ENCODE measurements around the gene CTSZ. TPM values are rescaled to one million over a fixed set of nuclear protein-coding genes. Genes with fewer than 3 reads are reported as not detected.

The CTSZ gene
- total RNA-seq, 3 donors from 2014 or later: 135 to 238 (median 181) TPM

DNA sequence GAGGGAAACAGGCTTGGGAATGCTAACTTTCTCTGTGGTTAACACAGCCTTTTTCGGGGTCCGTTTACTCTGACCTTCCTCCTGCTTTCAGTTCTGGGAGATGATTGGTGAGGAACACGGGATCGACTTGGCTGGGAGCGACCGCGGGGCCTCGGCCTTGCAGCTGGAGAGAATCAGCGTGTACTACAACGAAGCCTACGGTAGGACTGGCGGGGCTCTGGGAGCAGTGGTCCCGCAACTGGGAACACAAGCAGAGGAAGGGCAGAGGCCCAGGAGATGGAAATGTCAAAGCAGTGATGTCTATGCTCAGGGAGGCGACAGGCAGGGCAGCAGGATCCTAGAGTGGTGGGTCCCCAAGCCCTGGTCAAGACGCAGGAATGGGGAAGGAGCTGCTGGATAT, 15.7 kb upstream of the CTSZ start:
- no peak overlapping the region for H3K4me3 ChIP-seq
- no peak overlapping the region for H3K27ac ChIP-seq
- H3K27me3 ChIP-seq: no peaks in the 10 kb centered on the region
- DNase-seq (ENCODE audit: low spot score in 2 of 2): no peak
- no peaks in the 10 kb centered on the region for H3K4me1 ChIP-seq
- no peak for TF ChIP-seq POLR2A (IDR thresholded peaks at IDR 0.05)
- no peak for TF ChIP-seq POLR2AphosphoS5 (IDR thresholded peaks at IDR 0.05)
- TF ChIP-seq, protein P1, sequence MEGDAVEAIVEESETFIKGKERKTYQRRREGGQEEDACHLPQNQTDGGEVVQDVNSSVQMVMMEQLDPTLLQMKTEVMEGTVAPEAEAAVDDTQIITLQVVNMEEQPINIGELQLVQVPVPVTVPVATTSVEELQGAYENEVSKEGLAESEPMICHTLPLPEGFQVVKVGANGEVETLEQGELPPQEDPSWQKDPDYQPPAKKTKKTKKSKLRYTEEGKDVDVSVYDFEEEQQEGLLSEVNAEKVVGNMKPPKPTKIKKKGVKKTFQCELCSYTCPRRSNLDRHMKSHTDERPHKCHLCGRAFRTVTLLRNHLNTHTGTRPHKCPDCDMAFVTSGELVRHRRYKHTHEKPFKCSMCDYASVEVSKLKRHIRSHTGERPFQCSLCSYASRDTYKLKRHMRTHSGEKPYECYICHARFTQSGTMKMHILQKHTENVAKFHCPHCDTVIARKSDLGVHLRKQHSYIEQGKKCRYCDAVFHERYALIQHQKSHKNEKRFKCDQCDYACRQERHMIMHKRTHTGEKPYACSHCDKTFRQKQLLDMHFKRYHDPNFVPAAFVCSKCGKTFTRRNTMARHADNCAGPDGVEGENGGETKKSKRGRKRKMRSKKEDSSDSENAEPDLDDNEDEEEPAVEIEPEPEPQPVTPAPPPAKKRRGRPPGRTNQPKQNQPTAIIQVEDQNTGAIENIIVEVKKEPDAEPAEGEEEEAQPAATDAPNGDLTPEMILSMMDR (IDR thresholded peaks at IDR 0.05): no peak
- no peaks in the 10 kb centered on the region for H3K9me3 ChIP-seq
- H3K36me3 ChIP-seq: no peaks in the 10 kb centered on the region
- intact Hi-C loops (cut with DNase I; ENCODE audit: low total_unique reads): no loop called here

DNA sequence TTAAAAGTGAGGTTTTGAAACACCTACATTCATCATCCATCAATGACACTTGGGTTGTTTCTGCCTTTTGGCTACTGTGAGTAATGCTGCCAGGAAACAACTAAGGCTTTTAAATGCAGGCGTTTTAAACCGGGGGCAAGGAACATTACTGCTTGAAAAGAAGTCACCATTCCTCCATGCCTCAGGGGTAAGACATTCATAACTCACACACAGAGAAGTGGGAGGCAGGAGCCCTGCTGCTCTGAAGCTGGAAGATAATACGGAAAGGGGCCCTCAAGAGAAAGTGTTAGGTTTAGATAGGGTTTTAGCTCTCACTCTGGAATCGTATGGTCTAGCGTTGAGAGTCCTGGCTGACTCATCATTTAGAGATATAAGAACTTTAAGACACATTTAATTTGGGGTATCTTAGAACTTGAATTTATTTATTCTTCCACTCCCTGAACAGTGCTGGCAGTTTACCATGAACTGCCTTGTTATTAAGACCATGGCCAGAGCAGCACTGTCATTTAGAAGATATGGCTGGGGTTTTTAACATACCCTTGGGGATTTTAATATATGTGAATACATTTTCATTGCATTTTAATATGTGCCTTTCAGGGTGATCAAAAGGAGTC, 14.0 kb upstream of the CTSZ start:
- TF ChIP-seq, protein P1 (IDR thresholded peaks at IDR 0.05): no peak
- TF ChIP-seq POLR2A (IDR thresholded peaks at IDR 0.05): no peak
- no peak for TF ChIP-seq POLR2AphosphoS5 (IDR thresholded peaks at IDR 0.05)
- peak overlapping the region in 1 of 2 donors; percentile 10 for H3K27ac ChIP-seq
- H3K36me3 ChIP-seq: no peaks in the 10 kb centered on the region
- no peaks in the 10 kb centered on the region for H3K27me3 ChIP-seq
- H3K4me3 ChIP-seq: no peak overlapping the region
- DNase-seq (ENCODE audit: low spot score in 2 of 2): no peak
- intact Hi-C loops (cut with DNase I; ENCODE audit: low total_unique reads): no loop called here
- no peaks in the 10 kb centered on the region for H3K4me1 ChIP-seq
- no peaks in the 10 kb centered on the region for H3K9me3 ChIP-seq

DNA sequence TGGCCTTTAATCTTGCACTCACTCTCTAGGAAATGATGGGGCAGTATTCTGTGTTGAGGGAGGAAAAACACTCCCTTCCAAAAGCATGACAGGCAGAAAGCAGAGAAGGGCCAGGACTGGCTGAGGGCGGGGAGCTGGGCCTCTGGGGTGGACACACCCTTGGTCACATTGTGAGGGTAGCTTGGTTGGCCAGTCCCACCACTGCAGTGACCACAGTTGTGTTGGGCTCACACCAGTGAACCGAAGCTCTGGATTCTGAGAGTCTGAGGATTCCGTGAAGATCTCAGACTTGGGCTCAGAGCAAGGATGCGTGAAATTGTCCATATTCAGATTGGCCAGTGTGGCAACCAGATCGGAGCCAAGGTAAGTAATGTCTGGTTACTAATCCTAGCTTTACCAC, 12.2 kb upstream of the CTSZ start, which contains the start of gene TUBB1:
Gene TUBB1, plus strand, starts transcription at position 213 of the 400 bp plus-strand sequence. Its CDS starts 94 bp downstream, at position 307.
- TF ChIP-seq, protein P1 (IDR thresholded peaks at IDR 0.05): no peak
- no peak for TF ChIP-seq POLR2AphosphoS5 (IDR thresholded peaks at IDR 0.05)
- TF ChIP-seq POLR2A (IDR thresholded peaks at IDR 0.05): no peak
- DNase-seq (ENCODE audit: low spot score in 2 of 2): no peak
- intact Hi-C loops (cut with DNase I; ENCODE audit: low total_unique reads): no loop called here
- no peak within 1 kb of the TSS for H3K4me3 ChIP-seq
- no peaks in the 10 kb centered on the region for H3K36me3 ChIP-seq
- H3K4me1 ChIP-seq: no peaks in the 10 kb centered on the region
- H3K27ac ChIP-seq: no peak within 1 kb of the TSS
- no peaks in the 10 kb centered on the region for H3K9me3 ChIP-seq
- H3K27me3 ChIP-seq: no peaks in the 10 kb centered on the region

DNA sequence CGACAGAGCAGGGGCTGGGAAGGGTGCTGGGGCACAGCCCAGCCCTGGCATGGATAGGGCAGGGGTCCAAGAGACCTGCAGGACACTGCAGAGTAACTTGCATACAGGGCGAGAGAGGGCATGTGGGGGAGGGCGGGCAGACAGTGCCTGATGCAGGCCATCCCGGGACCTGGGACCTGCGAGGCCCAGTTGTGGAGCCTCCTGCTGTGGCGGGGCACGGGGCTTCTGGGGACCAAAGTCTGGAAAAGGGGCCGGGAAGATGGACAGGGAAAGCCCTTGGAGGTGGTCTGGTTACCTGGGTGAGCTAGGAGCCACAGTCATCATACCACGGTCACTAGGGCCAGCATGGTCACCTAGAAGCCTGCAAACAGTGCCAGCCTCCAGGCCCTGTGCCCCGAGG, 11.8 kb upstream of the CTSZ start:
- TF ChIP-seq, protein P1 (IDR thresholded peaks at IDR 0.05): no peak
- Histone ChIP-seq H3K9me3 (no peaks in the 10 kb centered on the region), H3K27ac (no peak overlapping the region), H3K4me1 (no peaks in the 10 kb centered on the region), H3K36me3 (no peaks in the 10 kb centered on the region), H3K27me3 (no peaks in the 10 kb centered on the region), H3K4me3 (no peak overlapping the region)
- DNase-seq (ENCODE audit: low spot score in 2 of 2): no peak
- intact Hi-C loops (cut with DNase I; ENCODE audit: low total_unique reads): no loop called here

DNA sequence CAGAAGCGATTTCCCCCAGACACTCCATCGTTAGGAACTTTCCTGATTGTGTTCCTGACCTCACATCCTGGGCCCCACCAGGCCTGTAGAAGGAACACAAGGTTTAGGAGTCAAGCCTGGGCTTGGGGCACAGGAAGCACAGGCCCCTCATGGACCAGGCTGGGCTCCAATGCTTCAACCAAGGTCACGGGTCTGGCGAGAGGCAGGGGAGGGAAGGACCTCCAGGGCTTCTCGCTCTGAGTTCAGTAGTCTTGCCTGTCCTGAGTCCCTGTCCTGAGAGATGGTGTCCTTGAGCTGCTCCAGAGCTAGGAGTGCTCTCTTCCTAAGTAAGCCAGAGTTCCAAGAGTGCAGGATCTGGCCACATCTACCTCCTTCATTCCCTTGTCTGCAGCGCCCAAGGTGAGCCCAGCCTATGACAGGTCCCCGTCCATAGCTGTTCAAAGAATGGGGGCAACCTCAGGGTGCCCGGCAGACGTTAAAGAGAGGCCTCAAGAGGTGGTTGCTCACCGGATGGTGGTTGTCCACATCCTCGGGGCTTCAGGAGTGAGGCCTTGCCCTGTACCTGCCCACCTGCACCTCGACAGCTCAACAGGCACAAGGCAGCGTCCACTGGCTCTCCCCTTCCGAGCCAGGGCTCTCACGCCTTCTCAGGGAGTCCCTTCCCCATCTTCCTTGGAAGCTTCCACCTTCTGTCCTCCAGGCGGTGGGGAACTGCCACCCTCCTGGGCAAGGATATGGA, 10.6 kb upstream of the CTSZ start:
- DNase-seq (ENCODE audit: low spot score in 2 of 2): no peak
- no peak for TF ChIP-seq POLR2AphosphoS5 (IDR thresholded peaks at IDR 0.05)
- no peak for TF ChIP-seq POLR2A (IDR thresholded peaks at IDR 0.05)
- TF ChIP-seq, protein P1 (IDR thresholded peaks at IDR 0.05): no peak
- H3K36me3 ChIP-seq: no peaks in the 10 kb centered on the region

More for the DNA sequence above, 10.6 kb upstream of the CTSZ start:
- intact Hi-C loops (cut with DNase I; ENCODE audit: low total_unique reads): no loop called here
- Histone ChIP-seq H3K27ac (no peak overlapping the region), H3K27me3 (no peaks in the 10 kb centered on the region), H3K4me3 (no peak overlapping the region), H3K4me1 (no peaks in the 10 kb centered on the region), H3K9me3 (no peaks in the 10 kb centered on the region)
